TTC549 (cell line): ENCODE data around the gene GIMAP2.
"Not testable (repeated sequence)": the region's sequence is repeated elsewhere in the genome, so short reads cannot be mapped to it uniquely, and the experiment has no call there.

Source experiments
- FAIRE-seq: peaks from 2 replicates; lab custom pipeline; 2012; peaks lifted over from hg19 to GRCh38; lab: Jason Lieb, UNC

The GIMAP2 gene

DNA sequence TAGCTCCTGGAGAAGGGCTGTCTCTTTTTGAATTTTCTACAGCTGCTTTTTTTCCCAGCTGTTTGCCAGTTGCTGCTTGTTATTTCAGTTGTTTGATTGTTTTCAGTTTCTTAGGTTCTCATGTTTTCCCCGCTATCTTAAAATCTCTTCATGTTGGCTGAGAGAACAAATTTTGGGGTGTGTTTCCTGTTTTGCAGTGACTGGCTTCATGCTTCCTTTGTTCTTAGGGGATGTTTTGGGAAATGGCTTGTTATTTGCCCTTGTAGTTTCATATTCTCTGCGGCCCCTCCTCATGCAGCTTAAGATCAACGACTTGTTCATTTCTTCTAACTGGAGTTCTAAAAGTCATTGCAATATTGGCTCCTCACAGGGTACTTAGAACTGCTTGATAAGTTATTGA, 8.7 kb upstream of the GIMAP2 start:
- FAIRE-seq: not testable (repeated sequence)

DNA sequence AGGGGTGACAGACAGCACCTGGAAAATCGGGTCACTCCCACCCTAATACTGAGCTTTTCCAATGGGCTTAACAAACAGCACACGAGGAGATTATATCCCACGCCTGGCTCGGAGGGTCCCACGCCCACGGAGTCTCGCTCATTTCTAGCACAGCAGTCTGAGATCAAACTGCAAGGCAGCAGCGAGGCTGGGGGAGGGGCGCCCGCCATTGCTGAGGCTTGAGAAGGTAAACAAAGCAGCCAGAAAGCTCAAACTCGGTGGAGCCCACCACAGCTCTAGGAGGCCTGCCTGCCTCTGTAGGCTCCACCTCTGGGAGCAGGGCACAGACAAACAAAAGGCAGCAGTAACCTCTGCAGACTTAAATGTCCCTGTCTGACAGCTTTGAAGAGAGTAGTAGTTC, 6.9 kb upstream of the GIMAP2 start:
- FAIRE-seq: not testable (repeated sequence)

DNA sequence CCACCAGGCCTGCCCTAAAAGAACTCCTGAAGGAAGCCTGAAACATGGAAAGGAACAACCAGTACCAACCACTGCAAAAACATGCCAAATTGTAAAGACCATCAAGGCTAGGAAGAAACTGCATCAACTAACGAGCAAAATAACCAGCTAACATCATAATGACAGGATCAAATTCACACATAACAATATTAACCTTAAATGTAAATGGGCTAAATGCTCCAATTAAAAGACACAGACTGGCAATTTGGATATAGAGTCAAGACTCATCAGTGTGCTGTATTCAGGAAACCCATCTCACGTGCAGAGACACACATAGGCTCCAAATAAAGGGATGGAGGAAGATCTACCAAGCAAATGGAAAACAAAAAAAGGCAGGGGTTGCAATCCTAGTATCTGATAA, 5.1 kb upstream of the GIMAP2 start:
- FAIRE-seq: not testable (repeated sequence)

GRCh38 chr7:150686030-150686631, 625 bp downstream of the GIMAP2 start:
- FAIRE-seq: no peak

DNA sequence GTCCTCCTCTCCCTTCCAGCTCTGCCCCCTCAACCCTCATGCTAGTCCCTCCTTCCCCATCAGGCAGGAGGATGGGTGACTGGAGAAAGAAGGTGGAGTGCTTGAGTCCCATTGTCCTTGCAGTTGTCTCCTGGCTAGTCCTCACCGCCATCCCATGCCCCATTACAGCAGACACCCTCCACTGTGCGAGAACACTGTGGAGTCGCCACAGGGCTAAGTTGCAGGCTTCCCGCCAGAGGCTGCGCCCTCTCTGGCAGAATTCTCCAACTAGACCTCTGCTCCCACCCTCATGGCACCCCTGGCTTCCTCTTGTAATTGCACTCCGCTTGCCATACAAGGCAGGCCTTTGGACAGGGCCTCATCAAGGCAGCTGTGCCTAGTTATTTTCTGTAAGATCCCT, 3.1 kb downstream of the GIMAP2 start:
- no peak for FAIRE-seq

DNA sequence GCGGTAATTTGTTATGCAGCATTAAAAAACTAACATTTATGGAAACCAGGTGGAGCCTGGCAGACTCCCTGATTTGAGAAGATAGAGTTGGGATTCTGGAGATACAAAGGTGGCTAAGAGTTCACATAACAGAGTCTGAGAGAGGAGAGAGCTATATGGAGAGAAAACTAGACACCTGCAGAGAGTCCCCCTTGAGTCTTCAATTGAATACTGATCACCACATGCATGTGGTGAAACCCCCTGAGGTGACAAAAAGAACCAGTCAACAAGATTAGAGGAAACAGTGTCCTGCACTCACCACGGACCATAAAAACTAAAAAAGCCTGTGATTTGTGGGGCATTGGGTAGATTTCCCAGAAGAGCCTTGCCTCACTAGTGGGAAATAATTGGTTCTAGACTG, 10.1 kb downstream of the GIMAP2 start:
- FAIRE-seq: no peak

- FAIRE-seq: no peak
Observed at GRCh38 chr7:150703209-150703608, 17.7 kb downstream of the GIMAP2 start.

- no peak for FAIRE-seq
Observed at GRCh38 chr7:150715293-150715692, 29.8 kb downstream of the GIMAP2 start.

- FAIRE-seq: no peak
Observed at GRCh38 chr7:150715738-150716137, 30.2 kb downstream of the GIMAP2 start.

GRCh38 chr7:150716368-150716767, 30.9 kb downstream of the GIMAP2 start, which contains the start of gene GIMAP1:
TSS of gene GIMAP1 (plus strand) at chr7:150716613. CDS start at chr7:150719048, 2,435 bp downstream.
- FAIRE-seq: no peak

DNA sequence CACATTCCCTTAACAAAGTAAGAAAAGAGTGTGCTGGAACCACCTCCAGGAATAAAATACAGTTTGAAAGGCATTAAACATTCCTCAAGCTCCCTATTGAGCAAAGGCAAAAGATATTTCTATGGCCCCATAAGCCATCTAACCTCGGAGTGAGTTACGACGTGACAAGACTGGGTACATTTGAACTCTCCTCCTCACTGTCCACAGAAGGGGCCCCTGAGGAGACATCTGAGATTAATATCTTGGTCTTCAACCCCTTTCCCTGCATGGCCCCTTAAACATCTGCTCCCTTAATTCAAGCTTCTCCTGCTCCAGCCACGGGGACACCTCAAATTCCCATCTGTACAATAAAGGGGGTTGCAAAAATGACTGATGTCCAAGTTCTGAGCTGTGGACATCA, 31.4 kb downstream of the GIMAP2 start:
- FAIRE-seq: no peak

- FAIRE-seq: no peak
Observed at GRCh38 chr7:150717814-150718420, 32.4 kb downstream of the GIMAP2 start.

- FAIRE-seq: no peak
Observed at GRCh38 chr7:150719436-150719835, 33.9 kb downstream of the GIMAP2 start.

DNA sequence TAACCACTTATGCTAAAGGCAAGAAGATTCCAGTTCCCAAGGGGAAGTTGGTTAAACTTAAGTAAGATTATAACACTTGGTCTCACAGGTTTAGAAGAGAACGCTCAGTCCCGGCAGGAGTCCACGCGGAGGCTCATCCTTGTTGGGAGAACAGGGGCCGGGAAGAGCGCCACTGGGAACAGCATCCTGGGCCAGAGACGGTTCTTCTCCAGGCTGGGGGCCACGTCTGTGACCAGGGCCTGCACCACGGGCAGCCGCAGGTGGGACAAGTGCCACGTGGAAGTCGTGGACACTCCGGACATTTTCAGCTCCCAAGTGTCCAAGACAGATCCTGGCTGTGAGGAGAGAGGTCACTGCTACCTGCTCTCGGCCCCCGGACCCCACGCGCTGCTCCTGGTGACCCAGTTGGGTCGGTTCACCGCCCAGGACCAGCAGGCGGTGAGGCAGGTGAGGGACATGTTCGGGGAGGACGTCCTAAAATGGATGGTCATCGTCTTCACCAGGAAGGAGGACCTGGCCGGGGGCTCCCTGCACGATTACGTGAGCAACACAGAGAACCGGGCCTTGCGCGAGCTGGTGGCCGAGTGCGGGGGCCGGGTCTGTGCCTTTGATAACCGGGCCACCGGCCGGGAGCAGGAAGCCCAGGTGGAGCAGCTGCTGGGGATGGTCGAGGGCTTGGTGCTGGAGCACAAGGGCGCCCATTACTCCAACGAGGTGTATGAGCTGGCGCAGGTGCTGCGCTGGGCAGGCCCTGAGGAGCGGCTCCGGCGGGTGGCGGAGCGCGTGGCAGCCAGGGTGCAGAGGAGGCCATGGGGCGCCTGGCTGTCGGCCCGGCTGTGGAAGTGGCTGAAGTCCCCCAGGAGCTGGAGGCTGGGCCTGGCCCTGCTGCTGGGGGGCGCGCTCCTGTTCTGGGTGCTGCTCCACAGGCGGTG, 34.7 kb downstream of the GIMAP2 start:
- FAIRE-seq: no peak

DNA sequence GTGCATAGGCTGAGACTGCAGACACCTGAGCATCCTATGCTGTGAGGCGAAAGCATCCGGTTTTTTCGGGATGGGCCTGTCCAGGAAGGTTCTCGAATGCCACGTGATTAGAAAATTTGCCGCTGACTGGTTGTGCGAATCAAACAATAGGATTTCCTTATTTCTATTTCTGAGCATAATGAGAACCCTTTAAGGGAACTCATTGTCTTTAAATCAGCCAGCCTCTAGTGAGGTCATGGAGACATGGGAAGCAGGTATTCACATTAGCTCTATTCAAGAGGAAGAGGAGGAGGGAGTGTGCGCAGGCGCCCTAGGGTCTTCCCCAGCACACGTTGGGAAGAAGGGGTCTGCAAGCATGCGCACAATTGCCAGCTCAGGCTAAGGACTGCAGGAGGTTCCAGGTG, 36.5 kb downstream of the GIMAP2 start:
- no peak for FAIRE-seq

GRCh38 chr7:150722431-150722931, 37.0 kb downstream of the GIMAP2 start:
- no peak for FAIRE-seq

DNA sequence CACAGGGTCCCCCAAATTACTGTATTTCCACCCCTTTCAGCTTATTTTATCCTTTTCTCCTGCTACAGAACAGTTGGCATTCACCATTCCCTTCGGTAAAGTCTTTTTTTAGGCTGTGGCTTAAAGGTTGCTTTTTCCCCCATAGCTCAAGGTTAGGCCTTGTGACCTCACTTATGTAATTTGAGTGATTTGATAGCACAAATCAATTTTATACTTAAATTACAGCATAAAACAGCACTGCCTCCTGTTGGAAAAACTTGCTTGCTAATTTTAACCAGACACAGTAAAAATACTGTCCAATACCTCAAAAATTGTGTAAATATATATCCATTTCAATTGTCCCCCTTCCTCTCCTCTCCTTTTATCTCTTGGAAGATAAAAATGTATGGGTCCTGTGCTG, 38.0 kb downstream of the GIMAP2 start:
- FAIRE-seq: no peak

GRCh38 chr7:150727381-150727780, 41.9 kb downstream of the GIMAP2 start:
- FAIRE-seq: no peak

DNA sequence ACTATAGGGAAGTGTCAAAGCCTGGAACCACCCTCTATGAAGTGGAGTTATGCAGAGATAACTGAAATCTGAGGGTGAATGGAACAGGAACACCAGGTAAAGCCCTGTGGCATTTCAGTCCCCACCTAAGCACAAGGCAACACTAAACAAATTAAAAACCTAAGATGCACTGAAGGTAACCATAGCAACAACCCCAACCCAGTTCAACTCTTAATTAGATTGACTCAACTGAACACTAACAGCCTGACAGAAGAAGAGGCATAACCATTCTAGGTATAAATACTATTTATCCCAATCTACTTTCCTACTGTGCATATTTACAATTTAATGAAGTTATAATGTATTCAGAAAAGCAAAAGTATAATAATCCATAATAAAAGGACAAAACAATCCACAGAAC, 42.5 kb downstream of the GIMAP2 start:
- no peak for FAIRE-seq

GRCh38 chr7:150728609-150729008, 43.1 kb downstream of the GIMAP2 start:
- FAIRE-seq: no peak

DNA sequence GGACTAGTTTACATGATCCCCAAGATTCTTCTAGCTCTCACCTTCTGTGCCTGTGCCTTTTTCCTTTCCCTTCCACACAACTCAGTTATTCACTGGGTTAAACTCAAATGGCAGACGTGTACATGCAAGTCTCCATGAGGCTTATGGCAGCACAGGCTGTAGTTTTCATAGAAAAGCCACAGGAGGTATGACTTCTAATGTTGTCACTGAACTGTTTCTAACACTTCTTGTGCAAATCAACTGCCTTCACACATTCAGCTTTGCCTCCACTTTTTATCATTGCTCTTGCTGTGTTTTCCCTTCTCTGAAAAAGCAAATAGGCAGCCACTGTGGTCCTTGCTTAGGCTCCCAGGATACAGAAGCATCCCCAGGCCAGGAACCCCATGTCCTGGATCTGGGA, 46.4 kb downstream of the GIMAP2 start:
- FAIRE-seq: no peak

- FAIRE-seq: no peak
Observed at GRCh38 chr7:150732786-150733481, 47.4 kb downstream of the GIMAP2 start.
